AML-193 (cell line): ENCODE results near the gene MYO3B.
A peak's percentile ranks its signal among the peaks of the same experiment; 100 is the strongest.
"Not testable (repeated sequence)": the region's sequence is repeated elsewhere in the genome, so short reads cannot be mapped to it uniquely, and the experiment has no call there.

Experiments used
- DNase-seq, 2 experiments: peaks; one replicate each; lab custom pipeline; 2025; lab: John Stamatoyannopoulos, UW

MYO3B gene

DNA sequence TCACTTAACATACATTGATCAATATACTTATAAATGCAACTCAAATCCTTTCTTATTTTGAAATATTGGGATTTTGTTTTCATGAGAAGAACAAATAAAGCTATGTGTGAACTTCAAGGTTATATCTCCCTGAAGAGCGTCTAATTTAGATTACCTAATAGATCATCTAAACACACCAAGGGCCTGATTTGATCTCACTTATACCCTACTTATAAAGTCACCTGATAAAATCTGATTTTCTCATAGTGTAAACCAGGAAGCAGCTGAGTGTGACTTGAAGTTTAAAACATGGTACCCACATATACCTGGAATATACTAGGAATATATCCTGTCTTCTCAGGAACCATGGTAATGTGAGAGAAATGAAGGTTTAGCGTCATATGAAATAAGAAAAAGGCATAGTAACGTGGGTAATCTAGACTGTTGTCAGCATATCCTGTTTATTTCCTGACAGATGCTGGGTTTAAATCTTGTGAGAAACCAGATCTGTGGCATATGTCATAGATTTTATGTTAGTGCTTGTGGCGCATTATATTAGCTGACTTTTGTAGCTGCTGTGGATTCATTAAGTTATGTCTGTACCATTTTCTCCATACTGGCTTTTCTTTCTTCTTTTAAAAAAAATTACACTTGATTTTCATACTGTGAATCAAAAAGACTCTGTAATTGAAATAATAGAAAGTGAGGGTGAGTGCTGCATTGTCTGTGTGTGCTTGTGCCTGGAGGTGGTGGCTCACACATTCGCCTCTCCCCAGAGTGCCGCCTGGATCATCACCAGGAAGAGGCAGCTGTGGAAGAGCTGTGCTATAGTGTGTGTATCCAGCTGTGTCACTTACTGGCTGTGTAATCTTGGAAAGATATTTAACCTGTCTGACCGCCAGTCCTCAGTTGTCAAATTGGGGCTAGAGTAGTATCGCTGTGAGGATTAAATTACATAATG, 164.0 kb downstream of the MYO3B start:
- no peak for DNase-seq

DNA sequence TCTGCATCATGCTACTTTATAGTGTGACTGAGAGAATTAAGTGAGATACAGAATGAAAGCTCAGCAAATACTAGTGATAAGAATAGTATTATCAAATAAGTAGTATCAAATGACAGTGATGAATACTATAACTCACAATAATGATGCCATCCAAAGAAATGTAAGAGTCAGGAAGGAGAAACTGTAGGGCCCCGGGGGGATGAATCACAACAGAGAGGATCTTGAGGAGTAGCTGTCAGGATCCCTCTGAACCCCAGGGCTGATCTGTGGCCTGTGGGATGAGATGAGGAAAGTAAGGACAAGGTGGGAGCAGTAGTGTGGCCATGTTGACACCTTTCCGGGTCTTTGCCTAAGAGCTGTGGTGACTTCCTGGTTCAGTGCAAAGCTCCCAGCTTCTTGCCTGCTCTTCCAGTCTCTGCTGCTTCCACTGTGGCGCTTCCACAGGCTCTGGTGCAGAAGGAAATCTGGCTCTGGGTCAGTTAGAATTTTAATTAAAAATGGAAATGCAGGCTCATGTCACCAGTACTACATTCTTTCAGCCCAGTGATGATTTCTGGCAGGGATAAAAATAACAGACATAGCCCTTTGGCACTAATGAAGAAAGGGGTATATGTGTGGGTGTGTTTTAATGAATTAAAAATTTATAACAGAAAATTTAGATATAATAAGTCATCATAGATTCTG, 166.9 kb downstream of the MYO3B start:
- no peak for DNase-seq

DNA sequence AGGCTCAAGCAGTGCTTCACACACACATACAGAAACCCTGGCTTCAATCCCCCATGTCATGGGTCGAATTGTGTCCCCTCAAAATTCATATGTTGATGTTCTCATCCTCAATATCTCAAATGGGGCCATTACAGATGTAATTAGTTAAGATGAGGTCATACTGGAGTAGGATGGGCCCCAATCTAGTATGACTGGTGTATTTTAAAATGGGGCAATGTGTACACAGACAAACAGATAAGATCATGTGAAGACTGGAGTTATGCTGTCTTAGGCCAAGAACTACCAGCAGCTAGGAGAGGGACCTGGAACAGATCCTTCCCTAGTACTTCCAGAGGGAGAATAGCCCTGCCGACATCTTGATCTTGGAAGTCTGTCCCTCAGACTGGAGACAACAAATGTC, 167.7 kb downstream of the MYO3B start:
- no peak for DNase-seq

- DNase-seq: not testable (repeated sequence)
Measured at GRCh38 chr2:170349269-170349668, 171.3 kb downstream of the MYO3B start.

GRCh38 chr2:170350929-170351826, 173.2 kb downstream of the MYO3B start:
- DNase-seq: no peak

GRCh38 chr2:170353723-170354122, 175.8 kb downstream of the MYO3B start:
- no peak for DNase-seq

GRCh38 chr2:170354388-170354787, 176.4 kb downstream of the MYO3B start:
- no peak for DNase-seq

- DNase-seq: no peak
Measured at GRCh38 chr2:170354855-170355780, 177.2 kb downstream of the MYO3B start.

GRCh38 chr2:170359466-170359865, 181.5 kb downstream of the MYO3B start:
- DNase-seq: no peak

GRCh38 chr2:170360546-170361089, 182.7 kb downstream of the MYO3B start:
- DNase-seq: no peak

DNA sequence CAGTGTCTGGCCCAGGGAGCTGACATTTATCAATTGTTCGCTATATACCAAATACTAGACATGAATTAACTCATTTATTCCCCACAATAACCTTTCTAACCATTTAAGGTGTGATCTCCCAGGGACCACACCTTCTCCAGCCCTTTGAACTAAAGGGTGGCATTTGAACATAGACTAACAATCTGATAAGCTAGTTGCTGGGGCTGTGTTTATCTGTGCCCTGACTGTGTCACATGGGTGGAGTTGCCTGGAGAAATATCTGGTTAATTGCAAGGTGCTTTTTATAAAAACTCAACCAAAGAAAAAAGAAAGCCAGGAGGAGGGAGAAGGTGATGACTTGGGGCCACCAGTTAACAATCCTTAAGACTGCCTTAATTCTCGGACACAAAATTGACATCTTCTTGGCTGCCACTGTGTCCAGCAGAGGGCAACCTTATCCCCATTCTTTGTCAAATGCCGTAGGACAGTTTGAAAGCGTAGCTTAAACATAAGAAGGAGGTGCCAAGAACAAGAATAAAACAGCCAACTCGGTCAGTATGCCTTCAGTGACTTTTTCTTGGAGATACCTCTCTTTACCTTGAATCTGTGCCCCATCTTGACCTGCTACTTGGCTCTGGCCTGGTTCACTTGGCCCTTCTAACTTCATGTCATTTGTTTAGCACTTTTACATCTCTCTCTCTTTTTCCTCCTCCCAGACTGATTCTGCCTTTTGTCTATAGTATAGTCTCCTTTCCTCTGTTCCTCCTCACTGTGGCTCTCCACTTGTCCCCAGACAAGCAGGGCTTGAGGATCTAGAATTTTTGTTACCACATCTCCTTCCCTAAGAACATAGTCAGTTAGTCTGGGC, 183.4 kb downstream of the MYO3B start:
- DNase-seq: peak; percentile 50 to 53

- DNase-seq: no peak
Measured at GRCh38 chr2:170362313-170362870, 184.4 kb downstream of the MYO3B start.

DNA sequence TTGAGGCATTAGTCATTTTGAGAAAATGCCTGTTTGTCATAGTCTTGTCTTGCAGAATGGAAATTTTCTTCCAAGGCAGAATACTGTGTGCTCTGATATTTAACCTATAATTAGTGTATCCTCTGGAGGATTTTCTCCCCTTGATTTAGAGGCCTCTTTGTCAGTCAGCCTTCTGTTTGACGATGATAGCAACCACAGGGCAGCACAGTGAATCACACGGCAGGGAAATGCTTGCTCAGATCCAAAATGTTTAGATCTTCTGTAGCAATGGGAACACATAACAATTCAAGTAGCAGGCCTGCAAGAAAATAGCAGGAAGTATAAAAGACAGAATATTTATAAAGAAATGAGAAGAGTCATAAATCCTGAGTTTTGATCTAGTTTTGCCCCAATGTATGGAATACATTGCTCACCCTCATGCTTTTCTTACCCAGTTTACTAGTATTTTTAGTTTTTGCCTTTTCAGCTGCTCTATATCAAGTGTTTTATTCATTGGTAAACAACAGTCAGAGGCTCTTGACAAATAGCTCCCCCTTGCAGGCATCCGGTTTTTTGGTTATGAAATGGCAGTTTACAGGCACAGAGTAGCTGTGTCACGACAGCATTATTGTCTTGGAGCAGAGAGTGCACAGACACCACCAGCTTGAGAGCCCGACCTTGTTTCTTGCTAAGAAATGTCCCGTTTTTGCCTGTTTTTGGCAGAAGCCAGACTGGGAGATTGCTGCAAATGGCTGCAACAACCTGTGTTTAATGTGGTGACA, 185.1 kb downstream of the MYO3B start:
- DNase-seq: no peak

- no peak for DNase-seq
Measured at GRCh38 chr2:170365003-170365402, 187.1 kb downstream of the MYO3B start.

DNA sequence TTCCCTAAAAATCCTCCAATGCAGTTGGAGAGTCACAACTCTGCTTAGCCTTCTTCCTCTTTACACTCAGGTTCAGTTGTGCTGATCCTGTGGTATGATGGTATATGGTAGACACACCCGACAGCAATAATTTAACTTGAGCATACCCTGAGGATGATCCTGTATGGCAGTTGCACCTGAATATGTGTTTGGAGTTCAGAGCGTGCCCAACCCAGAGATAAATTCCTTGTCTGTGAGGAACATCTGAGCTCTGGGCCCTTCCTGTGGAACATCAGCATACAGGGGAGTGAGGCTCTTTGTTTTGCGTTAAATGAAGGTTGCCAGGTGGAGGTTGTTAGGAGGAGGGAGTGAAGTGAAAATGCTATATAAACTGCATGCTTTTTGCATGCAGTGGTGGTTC, 187.7 kb downstream of the MYO3B start:
- DNase-seq: no peak

- no peak for DNase-seq
Measured at GRCh38 chr2:170368370-170368769, 190.4 kb downstream of the MYO3B start.

DNA sequence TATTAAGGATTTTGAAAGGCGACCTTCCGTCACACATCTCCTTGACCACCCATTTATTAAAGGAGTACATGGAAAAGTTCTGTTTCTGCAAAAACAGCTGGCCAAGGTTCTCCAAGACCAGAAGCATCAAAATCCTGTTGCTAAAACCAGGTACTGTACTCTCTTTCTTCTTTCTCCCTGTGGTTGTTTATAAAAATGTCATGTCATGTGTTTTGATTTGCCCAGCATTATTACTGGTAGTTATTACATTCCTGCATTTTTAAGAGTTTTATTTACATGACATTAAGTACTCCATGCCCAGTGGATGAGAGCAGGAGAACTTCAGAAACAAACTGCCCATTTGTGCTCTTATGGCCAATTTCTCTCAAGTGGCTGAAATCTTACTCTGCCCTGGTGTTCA, 191.3 kb downstream of the MYO3B start:
- DNase-seq: no peak

DNA sequence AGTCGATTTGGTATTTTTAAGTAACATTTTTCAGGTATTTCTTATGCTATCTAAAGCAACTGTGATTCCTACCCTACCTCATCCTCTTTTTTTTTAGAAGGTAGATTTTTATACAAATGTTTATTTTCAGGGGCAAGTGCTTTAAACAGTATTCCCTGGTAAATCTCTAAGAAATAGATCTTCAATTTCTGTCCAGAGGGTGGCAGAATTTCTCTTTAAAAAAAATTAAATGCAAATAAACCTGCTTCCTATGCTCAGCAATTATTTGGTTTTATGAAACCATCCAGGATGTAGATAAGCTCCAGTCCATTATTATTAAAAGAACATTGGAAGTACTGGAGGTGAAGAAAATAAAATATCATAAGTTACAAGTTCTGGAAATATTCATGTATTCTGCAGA, 191.9 kb downstream of the MYO3B start:
- DNase-seq: peak; percentile 3 to 31
